Gastroesophageal sphincter (tissue), 4 donors: Measurements from ENCODE around the gene FAHD2A. TPM values are rescaled to one million over a fixed set of nuclear protein-coding genes. Genes with fewer than 3 reads are reported as not detected.

Experiments used
- ATAC-seq: fragments of 150-250 bp; one replicate; pipeline ENCODE4 v1.9.1; 2016; ENCODE audit warnings: mild to moderate bottlenecking, moderate library complexity
- H3K27ac ChIP-seq, 4 donors: fragments of 200-600 bp; sonication (generic) in 3 of 4; 1 replicate in 3 of 4; 2 replicates in 1 of 4; pipeline ENCODE4 v1.5.1; 2016 to 2019
- H3K27me3 ChIP-seq: fragments of 200-600 bp; sonication (generic); one replicate; pipeline ENCODE4 v1.5.1; 2019
- H3K36me3 ChIP-seq, 2 donors: fragments of 200-600 bp; sonication (generic); one replicate each; pipeline ENCODE4 v1.5.1; 2019; ENCODE audit warnings: control low read depth in 1 of 2
- H3K4me1 ChIP-seq, 3 donors: fragments of 200-600 bp; sonication (generic); 1 replicate in 2 of 3; 2 replicates in 1 of 3; pipeline ENCODE4 v1.5.1; 2016 to 2019; ENCODE audit warnings: control low read depth in 2 of 3
- H3K4me3 ChIP-seq, 2 donors: fragments of 200-600 bp; sonication (generic); one replicate each; pipeline ENCODE4 v1.5.1; 2019; ENCODE audit warnings: mild to moderate bottlenecking in 1 of 2, moderate library complexity in 1 of 2
- H3K9me3 ChIP-seq, 3 donors: fragments of 200-600 bp; sonication (generic); one replicate each; pipeline ENCODE4 v1.5.1; 2017 to 2019; ENCODE audit warnings: control low read depth in 2 of 3
- CTCF ChIP-seq, 4 experiments: fragments of 200-600 bp in 2 of 4; fragments of 450-650 bp in 2 of 4; sonication (generic) in 1 of 4; IDR thresholded peaks; one replicate each; pipeline ENCODE4 v1.5.1; 2017 to 2019; ENCODE audit warnings: antibody characterized with exemption in 4 of 4, mild to moderate bottlenecking in 2 of 4, moderate library complexity in 2 of 4
- EP300 ChIP-seq: sonication (generic); formaldehyde crosslinking; IDR thresholded peaks from one replicate; pipeline ENCODE4 v1.6.1; 2017; ENCODE audit warnings: antibody characterized with exemption, mild to moderate bottlenecking
- POLR2A ChIP-seq, 2 donors: fragments of 450-650 bp; IDR thresholded peaks; one replicate each; pipeline ENCODE4 v1.6.1; 2017; ENCODE audit warnings: antibody characterized with exemption in 2 of 2, mild to moderate bottlenecking in 2 of 2, moderate library complexity in 1 of 2
- POLR2AphosphoS5 ChIP-seq: sonication (generic); formaldehyde crosslinking; IDR thresholded peaks from one replicate; pipeline ENCODE4 v1.6.1; 2017; ENCODE audit warnings: antibody characterized with exemption
- WGBS, 2 donors: methylation state at CpG; one replicate each; pipeline ENCODE4 v1.1.5; 2018; ENCODE audit warnings: low coverage in 1 of 2; 5-methylcytosine and 5-hydroxymethylcytosine counted together
- total RNA-seq, 4 donors: library from RNA; depleted of rRNA; stranded (reverse); fragments of >200 nt; gene quantifications; one replicate each; pipeline ENCODE4 v1.1.0, GENCODE V29; 2016

FAHD2A gene
- total RNA-seq, 4 donors from 2014 or later, result 6.5 to 29.8 (median 19.5) TPM

- no peaks in the 10 kb centered on the region for H3K9me3 ChIP-seq
- no peak overlapping the region for H3K4me3 ChIP-seq
- no peak for ATAC-seq
- no peak overlapping the region for H3K27ac ChIP-seq
- H3K36me3 ChIP-seq, result no peaks in the 10 kb centered on the region
- no peaks in the 10 kb centered on the region for H3K27me3 ChIP-seq
- peaks cover 0 to 6% (median 3%) of the 10 kb centered on the region in 3 donors for H3K4me1 ChIP-seq
- TF ChIP-seq POLR2A (IDR thresholded peaks at IDR 0.05) (no peak), EP300 (no peak), CTCF (IDR thresholded peaks at IDR 0.05) (no peak), POLR2AphosphoS5 (no peak)
- whole genome bisulfite sequencing, 2 donors, result 58% methylated on average over 3 of the region's 5 CpGs; no CpG with 5 or more reads in 1 of the 2 donors
Measured at GRCh38 chr2:95359501-95359930, 43.0 kb upstream of the FAHD2A start.

- Histone ChIP-seq H3K36me3 (no peaks in the 10 kb centered on the region), H3K4me3 (no peak overlapping the region), H3K27me3 (no peaks in the 10 kb centered on the region), H3K9me3 (no peaks in the 10 kb centered on the region), H3K27ac (no peak overlapping the region), H3K4me1 (peaks cover 0 to 6% (median 3%) of the 10 kb centered on the region in 3 donors)
- ATAC-seq, result no peak
- 76 to 90% methylated on average over 4 to 5 of the region's 9 CpGs for WGBS, 2 donors
- TF ChIP-seq POLR2A (IDR thresholded peaks at IDR 0.05) (no peak), CTCF (IDR thresholded peaks at IDR 0.05) (no peak), POLR2AphosphoS5 (no peak), EP300 (no peak)
Measured at GRCh38 chr2:95361216-95361980, 41.1 kb upstream of the FAHD2A start.

GRCh38 chr2:95362486-95362885, 40.0 kb upstream of the FAHD2A start:
- TF ChIP-seq CTCF (IDR thresholded peaks at IDR 0.05) (no peak), EP300 (no peak), POLR2A (IDR thresholded peaks at IDR 0.05) (no peak), POLR2AphosphoS5 (no peak)
- Histone ChIP-seq H3K4me1 (peaks cover 0 to 6% (median 3%) of the 10 kb centered on the region in 3 donors), H3K27ac (no peak overlapping the region), H3K9me3 (no peaks in the 10 kb centered on the region), H3K27me3 (no peaks in the 10 kb centered on the region), H3K4me3 (no peak overlapping the region), H3K36me3 (no peaks in the 10 kb centered on the region)
- WGBS, 2 donors, result 93 to 97% methylated on average over 3 to 6 of the region's 9 CpGs
- no peak for ATAC-seq

- Histone ChIP-seq H3K4me3 (no peak overlapping the region), H3K9me3 (no peaks in the 10 kb centered on the region), H3K36me3 (no peaks in the 10 kb centered on the region), H3K4me1 (no peaks in the 10 kb centered on the region), H3K27me3 (no peaks in the 10 kb centered on the region), H3K27ac (no peak overlapping the region)
- TF ChIP-seq EP300 (no peak), POLR2A (IDR thresholded peaks at IDR 0.05) (no peak), CTCF (IDR thresholded peaks at IDR 0.05) (no peak), POLR2AphosphoS5 (no peak)
- no peak for ATAC-seq
- WGBS, 2 donors, result 82 to 83% methylated on average over 6 of the region's 6 CpGs
Measured at GRCh38 chr2:95366514-95366913, 36.0 kb upstream of the FAHD2A start.

- Histone ChIP-seq H3K36me3 (peaks cover 0 to 28% of the 10 kb centered on the region in 2 donors), H3K27me3 (no peaks in the 10 kb centered on the region), H3K27ac (no peak overlapping the region), H3K9me3 (no peaks in the 10 kb centered on the region), H3K4me1 (no peaks in the 10 kb centered on the region), H3K4me3 (no peak overlapping the region)
- ATAC-seq, result no peak
- 87 to 91% methylated on average over 6 to 8 of the region's 8 CpGs for WGBS, 2 donors
- TF ChIP-seq EP300 (no peak), CTCF (IDR thresholded peaks at IDR 0.05) (no peak), POLR2A (IDR thresholded peaks at IDR 0.05) (no peak), POLR2AphosphoS5 (no peak)
Measured at GRCh38 chr2:95372216-95372829, 30.2 kb upstream of the FAHD2A start.
